ENCODE data around the gene BTBD17. TPM values are rescaled to one million over a fixed set of nuclear protein-coding genes. Genes with fewer than 3 reads are reported as not detected.

The BTBD17 gene
- polyA plus RNA-seq, 1 of the 3 experiments (the other 2 are of a cell fraction), result not detected

DNA sequence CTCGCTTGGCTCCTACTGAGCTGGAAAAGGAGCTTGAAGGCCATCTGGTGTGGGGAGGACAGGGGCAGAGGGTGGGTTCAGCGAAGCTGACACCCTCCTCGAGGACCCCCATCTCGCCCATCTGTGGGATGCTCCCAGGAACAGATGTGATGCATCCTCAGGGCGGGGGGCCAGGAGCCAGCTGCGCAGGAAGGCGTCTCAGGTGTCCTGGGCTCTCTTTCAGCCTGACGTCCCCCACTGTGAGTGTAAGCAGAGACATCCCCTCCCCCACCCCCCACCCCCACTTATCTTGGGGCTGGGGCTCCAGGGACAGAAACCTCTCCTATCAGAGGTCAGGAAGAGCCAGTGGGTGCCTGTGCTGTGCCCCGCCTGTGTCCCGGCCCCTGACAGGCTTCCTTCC lies 19.4 kb downstream of the BTBD17 start:
- no peaks in the 10 kb centered on the region for H3K27me3 ChIP-seq (ENCODE audit: insufficient read depth)
- no peak overlapping the region for H3K4me2 ChIP-seq
- H3K36me3 ChIP-seq (replicated peaks in 1 of 2; ENCODE audit: control insufficient read depth in 1 of 2, insufficient read depth in 2 of 2, low read length in 1 of 2), result no peaks in the 10 kb centered on the region
- no peaks in the 10 kb centered on the region for H4K20me1 ChIP-seq (ENCODE audit: insufficient read depth)
- ChIA-PET CTCF (interaction anchor here (1.1 to 12.6 kb wide), 3 partner anchors 11 to 116 kb away, joined by 3 to 194 read pairs (median 4); partner anchors contain the start of genes BTBD17 and GPR142), POLR2A (no interaction called here)
- no peak overlapping the region for H3K9ac ChIP-seq
- 58% methylated on average over 7 of the region's 10 CpGs for WGBS (ENCODE audit: low lambda C conversion rate)
- TF ChIP-seq USF2 (IDR thresholded peaks at IDR 0.05; ENCODE audit: borderline replicate concordance, low read depth, low read length), result no peak
- TF ChIP-seq EZH2phosphoT487 (IDR thresholded peaks at IDR 0.05; ENCODE audit: borderline replicate concordance, low read depth), result no peak
- TF ChIP-seq MAX (IDR thresholded peaks at IDR 0.05; ENCODE audit: low read depth), result no peak
- no peak for TF ChIP-seq YY1 (IDR thresholded peaks at IDR 0.05; ENCODE audit: low read depth)
- no peak for TF ChIP-seq MXI1 (IDR thresholded peaks at IDR 0.05; ENCODE audit: low read depth, low read length)
- no peak for TF ChIP-seq FOSL2 (IDR thresholded peaks at IDR 0.05; ENCODE audit: borderline replicate concordance, low read depth)
- no peaks in the 10 kb centered on the region for H3K4me1 ChIP-seq (ENCODE audit: control insufficient read depth in 1 of 2, insufficient read depth in 2 of 2, low read depth in 1 of 2, low read length in 1 of 2)
- no peaks in the 10 kb centered on the region for H3K79me2 ChIP-seq (ENCODE audit: insufficient read depth)
- H3K27ac ChIP-seq (ENCODE audit: low read depth in 2 of 2, low read length in 1 of 2), result no peak overlapping the region
- H2AFZ ChIP-seq (ENCODE audit: low read depth), result no peak overlapping the region
- no peaks in the 10 kb centered on the region for H3K9me2 ChIP-seq
- no peak overlapping the region for H3K4me3 ChIP-seq (ENCODE audit: low read depth in 2 of 2, low read length in 1 of 2)
- H3F3A ChIP-seq (replicated peaks; ENCODE audit: insufficient read depth), result no peaks in the 10 kb centered on the region
- DNase-seq, result no peak
- H3K9me3 ChIP-seq, result no peaks in the 10 kb centered on the region

GRCh38 chr17:74340470-74341023 lies 21.1 kb downstream of the BTBD17 start:
- Histone ChIP-seq H3K4me1 (ENCODE audit: control insufficient read depth in 1 of 2, insufficient read depth in 2 of 2, low read depth in 1 of 2, low read length in 1 of 2) (no peaks in the 10 kb centered on the region), H3K79me2 (ENCODE audit: insufficient read depth) (no peaks in the 10 kb centered on the region), H3K27ac (ENCODE audit: low read depth in 2 of 2, low read length in 1 of 2) (no peak overlapping the region), H3K9me3 (no peaks in the 10 kb centered on the region), H3K27me3 (ENCODE audit: insufficient read depth) (no peaks in the 10 kb centered on the region), H3K36me3 (replicated peaks in 1 of 2; ENCODE audit: control insufficient read depth in 1 of 2, insufficient read depth in 2 of 2, low read length in 1 of 2) (no peaks in the 10 kb centered on the region), H3K4me3 (ENCODE audit: low read depth in 2 of 2, low read length in 1 of 2) (no peak overlapping the region), H3K4me2 (no peak overlapping the region), H3K9me2 (no peaks in the 10 kb centered on the region), H3F3A (replicated peaks; ENCODE audit: insufficient read depth) (no peaks in the 10 kb centered on the region), H3K9ac (no peak overlapping the region), H2AFZ (ENCODE audit: low read depth) (no peak overlapping the region), H4K20me1 (ENCODE audit: insufficient read depth) (no peaks in the 10 kb centered on the region)
- peak; percentile 41 for DNase-seq
- POLR2A ChIA-PET, result no interaction called here
- TF ChIP-seq SIN3A (IDR thresholded peaks at IDR 0.05; ENCODE audit: borderline replicate concordance, low read depth, low read length), result no peak
- 56% methylated on average over 13 of the region's 13 CpGs for WGBS (ENCODE audit: low lambda C conversion rate)
- CTCF ChIA-PET, result interaction anchor here (1.4 kb wide), 1 partner anchor 28 kb away, joined by 4 read pairs; no protein-coding TSS in a partner anchor

- H3K27ac ChIP-seq (ENCODE audit: low read depth in 2 of 2, low read length in 1 of 2), result no peak overlapping the region
- no peaks in the 10 kb centered on the region for H3K9me3 ChIP-seq
- no peak overlapping the region for H2AFZ ChIP-seq (ENCODE audit: low read depth)
- H3K27me3 ChIP-seq (ENCODE audit: insufficient read depth), result no peaks in the 10 kb centered on the region
- no peak overlapping the region for H3K4me2 ChIP-seq
- ChIA-PET CTCF (interaction anchor here (0.6 to 4.4 kb wide), 3 partner anchors 28 to 249 kb away, joined by 3 to 19 read pairs (median 4); partner anchors contain the start of gene GPR142), POLR2A (no interaction called here)
- H3K9ac ChIP-seq, result no peak overlapping the region
- TF ChIP-seq SIN3A (IDR thresholded peaks at IDR 0.05; ENCODE audit: borderline replicate concordance, low read depth, low read length) (no peak), MEF2A (IDR thresholded peaks at IDR 0.05; ENCODE audit: borderline replicate concordance, low read depth) (no peak), TEAD4 (IDR thresholded peaks at IDR 0.05; ENCODE audit: borderline replicate concordance, insufficient read depth) (no peak), RCOR1 (IDR thresholded peaks at IDR 0.05; ENCODE audit: low read length) (no peak), RXRA (IDR thresholded peaks at IDR 0.05; ENCODE audit: borderline replicate concordance, low read depth) (no peak), ELF1 (IDR thresholded peaks at IDR 0.05) (no peak), YY1 (IDR thresholded peaks at IDR 0.05; ENCODE audit: low read depth) (no peak), RFX5 (IDR thresholded peaks at IDR 0.05; ENCODE audit: low read length) (no peak), RAD21 (IDR thresholded peaks at IDR 0.05; ENCODE audit: low read length) (no peak)
- TF ChIP-seq, protein P1, sequence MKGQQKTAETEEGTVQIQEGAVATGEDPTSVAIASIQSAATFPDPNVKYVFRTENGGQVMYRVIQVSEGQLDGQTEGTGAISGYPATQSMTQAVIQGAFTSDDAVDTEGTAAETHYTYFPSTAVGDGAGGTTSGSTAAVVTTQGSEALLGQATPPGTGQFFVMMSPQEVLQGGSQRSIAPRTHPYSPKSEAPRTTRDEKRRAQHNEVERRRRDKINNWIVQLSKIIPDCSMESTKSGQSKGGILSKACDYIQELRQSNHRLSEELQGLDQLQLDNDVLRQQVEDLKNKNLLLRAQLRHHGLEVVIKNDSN (IDR thresholded peaks at IDR 0.05; ENCODE audit: borderline replicate concordance, low read depth), result no peak
- TF ChIP-seq, protein P2, sequence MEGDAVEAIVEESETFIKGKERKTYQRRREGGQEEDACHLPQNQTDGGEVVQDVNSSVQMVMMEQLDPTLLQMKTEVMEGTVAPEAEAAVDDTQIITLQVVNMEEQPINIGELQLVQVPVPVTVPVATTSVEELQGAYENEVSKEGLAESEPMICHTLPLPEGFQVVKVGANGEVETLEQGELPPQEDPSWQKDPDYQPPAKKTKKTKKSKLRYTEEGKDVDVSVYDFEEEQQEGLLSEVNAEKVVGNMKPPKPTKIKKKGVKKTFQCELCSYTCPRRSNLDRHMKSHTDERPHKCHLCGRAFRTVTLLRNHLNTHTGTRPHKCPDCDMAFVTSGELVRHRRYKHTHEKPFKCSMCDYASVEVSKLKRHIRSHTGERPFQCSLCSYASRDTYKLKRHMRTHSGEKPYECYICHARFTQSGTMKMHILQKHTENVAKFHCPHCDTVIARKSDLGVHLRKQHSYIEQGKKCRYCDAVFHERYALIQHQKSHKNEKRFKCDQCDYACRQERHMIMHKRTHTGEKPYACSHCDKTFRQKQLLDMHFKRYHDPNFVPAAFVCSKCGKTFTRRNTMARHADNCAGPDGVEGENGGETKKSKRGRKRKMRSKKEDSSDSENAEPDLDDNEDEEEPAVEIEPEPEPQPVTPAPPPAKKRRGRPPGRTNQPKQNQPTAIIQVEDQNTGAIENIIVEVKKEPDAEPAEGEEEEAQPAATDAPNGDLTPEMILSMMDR (IDR thresholded peaks at IDR 0.05), result no peak
- no peaks in the 10 kb centered on the region for H3K9me2 ChIP-seq
- H3K36me3 ChIP-seq (replicated peaks in 1 of 2; ENCODE audit: control insufficient read depth in 1 of 2, insufficient read depth in 2 of 2, low read length in 1 of 2), result no peaks in the 10 kb centered on the region
- H3F3A ChIP-seq (replicated peaks; ENCODE audit: insufficient read depth), result no peaks in the 10 kb centered on the region
- no peaks in the 10 kb centered on the region for H4K20me1 ChIP-seq (ENCODE audit: insufficient read depth)
- no peak overlapping the region for H3K4me3 ChIP-seq (ENCODE audit: low read depth in 2 of 2, low read length in 1 of 2)
- 52% methylated on average over 18 of the region's 19 CpGs for WGBS (ENCODE audit: low lambda C conversion rate)
- H3K79me2 ChIP-seq (ENCODE audit: insufficient read depth), result no peaks in the 10 kb centered on the region
- no peaks in the 10 kb centered on the region for H3K4me1 ChIP-seq (ENCODE audit: control insufficient read depth in 1 of 2, insufficient read depth in 2 of 2, low read depth in 1 of 2, low read length in 1 of 2)
- no peak for DNase-seq
Observed at GRCh38 chr17:74339537-74340195, 22.0 kb downstream of the BTBD17 start.
